HepG2 (cell line): ENCODE measurements around the gene ACVR1B. TPM values are rescaled to one million over a fixed set of nuclear protein-coding genes. Genes with fewer than 3 reads are reported as not detected.
A peak's percentile ranks its signal among the peaks of the same experiment; 100 is the strongest.

Experiments
- ATAC-seq: fragments of 200-7000 bp; cut with Tn5 transposase; 3 replicates; pipeline ENCODE4 v1.9.1; 2020; ENCODE audit warnings: mild to moderate bottlenecking, moderate library complexity
- BruUV-seq: library from RNA; stranded (reverse); fragments of 400-500 nt; replicated peaks from 2 replicates; lab custom pipeline; 2021; lab: Mats Ljungman, UMichigan
- CTCF ChIA-PET: fragments of 300-600 bp; formaldehyde crosslinking; extraction: SDS; loops from one replicate; lab custom pipeline; 2021; ENCODE audit warnings: low total read pairs, inconsistent platforms, low intra/inter-chr PET ratio; lab: Yijun Ruan, JAX
- POLR2A ChIA-PET: fragments of 350-600 bp; sonication (Branson Sonifier 250); formaldehyde crosslinking; loops from one replicate; lab custom pipeline; 2020; ENCODE audit warnings: antibody characterized with exemption, inconsistent platforms; lab: Yijun Ruan, JAX
- DNase-seq: peaks from one replicate; pipeline ENCODE4 v3.0.0-alpha.2; 2015; ENCODE audit warnings: low spot score
- FAIRE-seq: peaks from 3 replicates; lab custom pipeline; 2011; peaks lifted over from hg19 to GRCh38; lab: Jason Lieb, UNC
- H2AFZ ChIP-seq: one replicate; pipeline ENCODE4 v1.6.1; 2011; ENCODE audit warnings: low read length, inconsistent platforms
- H3K27ac ChIP-seq: fragments of 300-600 bp; 3 replicates; pipeline ENCODE4 v1.8.0; 2011; ENCODE audit warnings: mixed run types, mild to moderate bottlenecking, mixed read lengths, low read length, inconsistent platforms; ENCODE audit not compliant: insufficient read depth; ENCODE audit errors: extremely low read length
- H3K27me3 ChIP-seq, 2 experiments: fragments of 200-600 bp in 1 of 2; 2 replicates in 1 of 2; 3 replicates in 1 of 2; pipeline versions ENCODE4 v1.6.0 to v1.8.0; 2011; ENCODE audit warnings: low read length in 2 of 2, mild to moderate bottlenecking in 2 of 2, moderate library complexity in 2 of 2, inconsistent platforms in 1 of 2; ENCODE audit not compliant: insufficient read depth in 2 of 2, control insufficient read depth in 1 of 2
- H3K36me3 ChIP-seq, 2 experiments: fragments of 200-600 bp in 1 of 2; replicated peaks in 1 of 2; 2 replicates in 1 of 2; 3 replicates in 1 of 2; pipeline versions ENCODE4 v1.5.1 to v1.8.0; 2011; ENCODE audit warnings: low read length in 2 of 2, inconsistent platforms in 1 of 2; ENCODE audit not compliant: insufficient read depth in 2 of 2, control insufficient read depth in 1 of 2
- H3K4me1 ChIP-seq: 2 replicates; pipeline ENCODE4 v1.5.1; 2012; ENCODE audit warnings: low read length, inconsistent platforms; ENCODE audit not compliant: insufficient read depth
- H3K4me2 ChIP-seq: 2 replicates; pipeline ENCODE4 v1.6.0; 2011; ENCODE audit warnings: low read depth, low read length, inconsistent platforms
- H3K4me3 ChIP-seq, 3 experiments: fragments of 200-600 bp in 1 of 3; sonication (generic), shearing (Covaris generic) in 1 of 3; replicated peaks in 1 of 3; 2 replicates each; pipeline ENCODE4 v1.5.1; 2011 to 2016; ENCODE audit warnings: low read length in 3 of 3, inconsistent platforms in 2 of 3, low read depth in 2 of 3, mild to moderate bottlenecking in 2 of 3, control low read depth in 1 of 3, mixed read lengths in 1 of 3; ENCODE audit not compliant: insufficient read depth in 1 of 3
- H3K79me2 ChIP-seq: one replicate; pipeline ENCODE4 v1.6.1; 2011; ENCODE audit warnings: low read length, inconsistent platforms; ENCODE audit not compliant: insufficient read depth
- H3K9ac ChIP-seq: 2 replicates; pipeline ENCODE4 v1.6.0; 2011; ENCODE audit warnings: mild to moderate bottlenecking, low read depth, low read length, inconsistent platforms; ENCODE audit not compliant: insufficient read depth
- H3K9me3 ChIP-seq: 2 replicates; pipeline ENCODE4 v1.5.1; 2012; ENCODE audit warnings: mild to moderate bottlenecking, low read length
- H4K20me1 ChIP-seq: 2 replicates; pipeline ENCODE4 v1.6.0; 2011; ENCODE audit warnings: inconsistent platforms, mild to moderate bottlenecking, low read length, moderate library complexity; ENCODE audit not compliant: insufficient read depth
- ADNP ChIP-seq: sonication (generic); formaldehyde crosslinking; IDR thresholded peaks from 2 replicates; pipeline ENCODE4 v1.4.0; 2020; ENCODE audit warnings: missing genetic modification reagents
- HNF4A ChIP-seq: sonication (generic); formaldehyde crosslinking; IDR thresholded peaks from 2 replicates; pipeline ENCODE4 v1.4.0; 2020; ENCODE audit warnings: missing genetic modification reagents
- HNF4G ChIP-seq, 2 experiments: sonication (generic) in 1 of 2; formaldehyde crosslinking in 1 of 2; IDR thresholded peaks; 2 replicates each; pipeline versions ENCODE4 v1.4.0 to v1.6.1; 2011 to 2020; ENCODE audit warnings: borderline replicate concordance in 2 of 2, low read depth in 2 of 2, mild to moderate bottlenecking in 2 of 2, low read length in 1 of 2, missing genetic modification reagents in 1 of 2, moderate library complexity in 1 of 2
- KDM1A ChIP-seq: IDR thresholded peaks from 2 replicates; pipeline ENCODE4 v1.6.1; 2016; ENCODE audit warnings: missing compliant biosample characterization
- PCBP1 ChIP-seq: fragments of 200-400 bp; formaldehyde crosslinking; IDR thresholded peaks from 2 replicates; pipeline ENCODE4 v1.6.1; 2017; ENCODE audit warnings: mild to moderate bottlenecking, low read depth, low read length, borderline replicate concordance
- RCOR2 ChIP-seq: IDR thresholded peaks from 2 replicates; pipeline ENCODE4 v1.6.1; 2016; ENCODE audit warnings: missing biosample characterization, missing genetic modification reagents
- ZNF629 ChIP-seq: sonication (generic); formaldehyde crosslinking; conservative IDR thresholded peaks from 2 replicates; pipeline ENCODE4 v1.5.0; 2020; ENCODE audit warnings: missing genetic modification reagents
- WGBS: methylation state at CpG from one replicate; pipeline ENCODE4 v1.1.6; 2017; ENCODE audit warnings: low lambda C conversion rate; 5-methylcytosine and 5-hydroxymethylcytosine counted together
- in situ Hi-C: cut with HindIII; loops from 2 replicates; pipeline ENCODE4 v1.10.0; 2017; ENCODE audit warnings: low pct_unique_long_range_greater_than_20kb; ENCODE audit not compliant: extremely low pct_ligation_motif_present
- intact Hi-C: fragments of 100-400 bp; cut with micrococcal nuclease; formaldehyde crosslinking; loops from one replicate; pipeline ENCODE4 v1.10.0; 2022; ENCODE audit not compliant: unreplicated experiment
- polyA plus RNA-seq, 8 experiments: library from polyadenylated mRNA; depleted of rRNA in 3 of 8; stranded (reverse) in 7 of 8; unstranded in 1 of 8; fragments of >200 nt; fragmentation: Illumina TruSeq in 4 of 8; extraction: Trizol in 4 of 8; gene quantifications; 2 replicates each; pipeline versions ENCODE4 v1.2.1 to v1.2.3, GENCODE V29; 2011 to 2016; ENCODE audit warnings: low read depth in 4 of 8, missing spikeins in 1 of 8, mixed read lengths in 1 of 8; ENCODE audit not compliant: insufficient read depth in 1 of 8
- total RNA-seq, 5 experiments: library from RNA; depleted of rRNA; stranded (reverse); fragments of >200 nt; fragmentation: Illumina TruSeq; extraction: Trizol; gene quantifications; 2 replicates each; pipeline ENCODE4 v1.2.3, GENCODE V29; 2016; ENCODE audit warnings: low read depth in 1 of 5
- TF ChIP-seq, protein P1 (sequence below): sonication (generic); formaldehyde crosslinking; IDR thresholded peaks from 2 replicates; pipeline ENCODE4 v1.4.0; 2020; ENCODE audit warnings: missing genetic modification reagents
- TF ChIP-seq, protein P2 (sequence below): sonication (generic); formaldehyde crosslinking; IDR thresholded peaks from 2 replicates; pipeline ENCODE4 v1.4.0; 2020; ENCODE audit warnings: missing genetic modification reagents, borderline replicate concordance
- TF ChIP-seq, protein P3 (sequence below): sonication (generic); formaldehyde crosslinking; IDR thresholded peaks from 2 replicates; pipeline ENCODE4 v1.9.0; 2021; ENCODE audit warnings: missing genetic modification reagents, borderline replicate concordance

ACVR1B gene
- total and polyA plus RNA-seq, 2 of the 13 experiments (the other 11 are each of a cell fraction or from before 2014, with no cell fraction given): 8.9 to 12.1 TPM

DNA sequence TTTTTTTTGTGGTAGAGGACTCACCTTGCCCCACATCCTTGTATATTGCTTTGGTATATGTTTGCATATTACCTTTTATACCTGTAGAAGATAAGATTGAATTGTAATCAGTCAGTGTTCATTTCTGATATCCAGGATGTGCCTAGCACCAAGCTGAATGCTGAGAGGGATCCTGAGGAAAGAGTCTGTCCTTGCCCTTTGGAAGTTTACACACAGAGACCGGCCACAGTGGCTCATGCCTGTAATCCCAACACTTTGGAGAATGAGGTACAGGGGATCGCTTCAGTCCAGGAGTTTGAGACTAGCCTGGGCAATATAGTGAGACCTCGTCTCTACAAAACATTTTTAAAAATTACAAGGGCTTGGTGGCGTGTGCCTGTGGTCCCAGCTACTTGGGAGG lies 8.4 kb downstream of the ACVR1B start (continued):
- TF ChIP-seq, protein P1, sequence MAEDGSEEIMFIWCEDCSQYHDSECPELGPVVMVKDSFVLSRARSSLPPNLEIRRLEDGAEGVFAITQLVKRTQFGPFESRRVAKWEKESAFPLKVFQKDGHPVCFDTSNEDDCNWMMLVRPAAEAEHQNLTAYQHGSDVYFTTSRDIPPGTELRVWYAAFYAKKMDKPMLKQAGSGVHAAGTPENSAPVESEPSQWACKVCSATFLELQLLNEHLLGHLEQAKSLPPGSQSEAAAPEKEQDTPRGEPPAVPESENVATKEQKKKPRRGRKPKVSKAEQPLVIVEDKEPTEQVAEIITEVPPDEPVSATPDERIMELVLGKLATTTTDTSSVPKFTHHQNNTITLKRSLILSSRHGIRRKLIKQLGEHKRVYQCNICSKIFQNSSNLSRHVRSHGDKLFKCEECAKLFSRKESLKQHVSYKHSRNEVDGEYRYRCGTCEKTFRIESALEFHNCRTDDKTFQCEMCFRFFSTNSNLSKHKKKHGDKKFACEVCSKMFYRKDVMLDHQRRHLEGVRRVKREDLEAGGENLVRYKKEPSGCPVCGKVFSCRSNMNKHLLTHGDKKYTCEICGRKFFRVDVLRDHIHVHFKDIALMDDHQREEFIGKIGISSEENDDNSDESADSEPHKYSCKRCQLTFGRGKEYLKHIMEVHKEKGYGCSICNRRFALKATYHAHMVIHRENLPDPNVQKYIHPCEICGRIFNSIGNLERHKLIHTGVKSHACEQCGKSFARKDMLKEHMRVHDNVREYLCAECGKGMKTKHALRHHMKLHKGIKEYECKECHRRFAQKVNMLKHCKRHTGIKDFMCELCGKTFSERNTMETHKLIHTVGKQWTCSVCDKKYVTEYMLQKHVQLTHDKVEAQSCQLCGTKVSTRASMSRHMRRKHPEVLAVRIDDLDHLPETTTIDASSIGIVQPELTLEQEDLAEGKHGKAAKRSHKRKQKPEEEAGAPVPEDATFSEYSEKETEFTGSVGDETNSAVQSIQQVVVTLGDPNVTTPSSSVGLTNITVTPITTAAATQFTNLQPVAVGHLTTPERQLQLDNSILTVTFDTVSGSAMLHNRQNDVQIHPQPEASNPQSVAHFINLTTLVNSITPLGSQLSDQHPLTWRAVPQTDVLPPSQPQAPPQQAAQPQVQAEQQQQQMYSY (CRISPR knock-in tag): no peak
- TF ChIP-seq, all 625 proteins: peak for 7

DNA sequence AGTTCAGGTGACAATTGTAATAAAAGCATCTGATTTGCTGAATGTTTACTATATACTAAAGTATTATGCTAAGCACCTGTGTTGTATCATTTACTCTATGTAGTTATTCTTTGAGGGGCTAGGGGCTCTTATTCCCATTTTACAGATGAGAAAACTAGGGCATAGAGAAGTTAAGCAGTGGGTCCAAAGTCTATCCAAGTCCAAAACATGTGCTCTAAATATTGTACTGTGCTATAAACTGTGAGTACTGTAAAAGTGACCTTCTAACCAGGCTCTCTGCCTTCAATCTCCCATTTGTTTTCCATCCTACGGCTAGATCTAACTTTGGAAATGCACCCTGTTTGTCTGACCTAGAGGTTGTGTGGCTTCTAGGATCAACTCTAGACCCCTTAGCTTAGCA lies 9.0 kb downstream of the ACVR1B start:
- H3K36me3 ChIP-seq: no peaks in the 10 kb centered on the region; a peak in 1 of 5 replicates
- peaks cover 82% of the 10 kb centered on the region for H3K79me2 ChIP-seq
- no TSS peak for BruUV-seq
- H3K9ac ChIP-seq: no peak overlapping the region
- intact Hi-C loops: no loop called here
- in situ Hi-C loops: no loop called here
- H3K4me2 ChIP-seq: peak overlapping the region; percentile 10; the same call in 1 of the 2 replicates
- CTCF ChIA-PET: no interaction called here
- POLR2A ChIA-PET: no interaction called here
- TF ChIP-seq HNF4A (peak; percentile 47; the same call in 1 of the 2 replicates), RCOR2 (CRISPR knock-in tag) (peak; percentile 57), ADNP (CRISPR knock-in tag) (peak; percentile 53; the same call in 1 of the 2 replicates), ZNF629 (CRISPR knock-in tag) (peak; percentile 95), HNF4G (IDR thresholded peaks at IDR 0.05; ENCODE audit: borderline replicate concordance, low read depth, low read length) (0 out of 2 replicates have a peak, but pooled peaks have one; percentile 39), HNF4G (CRISPR knock-in tag; IDR thresholded peaks at IDR 0.05; ENCODE audit: borderline replicate concordance, low read depth) (no peak), PCBP1 (no peak), KDM1A (CRISPR knock-in tag) (0 out of 2 replicates have a peak, but pooled peaks have one; percentile 24)
- TF ChIP-seq, protein P2, sequence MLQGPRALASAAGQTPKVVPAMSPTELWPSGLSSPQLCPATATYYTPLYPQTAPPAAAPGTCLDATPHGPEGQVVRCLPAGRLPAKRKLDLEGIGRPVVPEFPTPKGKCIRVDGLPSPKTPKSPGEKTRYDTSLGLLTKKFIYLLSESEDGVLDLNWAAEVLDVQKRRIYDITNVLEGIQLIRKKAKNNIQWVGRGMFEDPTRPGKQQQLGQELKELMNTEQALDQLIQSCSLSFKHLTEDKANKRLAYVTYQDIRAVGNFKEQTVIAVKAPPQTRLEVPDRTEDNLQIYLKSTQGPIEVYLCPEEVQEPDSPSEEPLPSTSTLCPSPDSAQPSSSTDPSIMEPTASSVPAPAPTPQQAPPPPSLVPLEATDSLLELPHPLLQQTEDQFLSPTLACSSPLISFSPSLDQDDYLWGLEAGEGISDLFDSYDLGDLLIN (CRISPR knock-in tag): no peak
- TF ChIP-seq, protein P3, sequence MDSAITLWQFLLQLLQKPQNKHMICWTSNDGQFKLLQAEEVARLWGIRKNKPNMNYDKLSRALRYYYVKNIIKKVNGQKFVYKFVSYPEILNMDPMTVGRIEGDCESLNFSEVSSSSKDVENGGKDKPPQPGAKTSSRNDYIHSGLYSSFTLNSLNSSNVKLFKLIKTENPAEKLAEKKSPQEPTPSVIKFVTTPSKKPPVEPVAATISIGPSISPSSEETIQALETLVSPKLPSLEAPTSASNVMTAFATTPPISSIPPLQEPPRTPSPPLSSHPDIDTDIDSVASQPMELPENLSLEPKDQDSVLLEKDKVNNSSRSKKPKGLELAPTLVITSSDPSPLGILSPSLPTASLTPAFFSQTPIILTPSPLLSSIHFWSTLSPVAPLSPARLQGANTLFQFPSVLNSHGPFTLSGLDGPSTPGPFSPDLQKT (CRISPR knock-in tag): no peak
- no peak for FAIRE-seq
- H3K4me3 ChIP-seq: no peak overlapping the region; a peak in 1 of 6 replicates
- 58% methylated on average over 1 of the region's 1 CpG for whole genome bisulfite sequencing
- no peaks in the 10 kb centered on the region for H4K20me1 ChIP-seq
- H3K27me3 ChIP-seq: no peaks in the 10 kb centered on the region
- no peak for DNase-seq
- H2AFZ ChIP-seq: no peak overlapping the region
- H3K27ac ChIP-seq: peak overlapping the region; percentile 71
- H3K9me3 ChIP-seq: no peaks in the 10 kb centered on the region
- H3K4me1 ChIP-seq: peaks cover 71% of the 10 kb centered on the region
- no peak for ATAC-seq
